Psoas muscle (tissue), 8 donors: ENCODE measurements around the gene NLGN1. TPM values are rescaled to one million over a fixed set of nuclear protein-coding genes. Genes with fewer than 3 reads are reported as not detected.
"Not testable (repeated sequence)": the region's sequence is repeated elsewhere in the genome, so short reads cannot be mapped to it uniquely, and the experiment has no call there.

Source experiments
- ATAC-seq, 4 donors: fragments of 200-7000 bp; cut with Tn5 transposase; one replicate each; pipeline ENCODE4 v1.9.1; 2020; ENCODE audit warnings: moderate library complexity in 3 of 4, mild to moderate bottlenecking in 2 of 4
- DNase-seq, 2 donors: peaks; one replicate each; pipeline ENCODE4 v3.0.0-alpha.2; 2020
- H3K27ac ChIP-seq: fragments of 200-600 bp; one replicate; pipeline ENCODE4 v1.8.0; 2022
- H3K27me3 ChIP-seq, 3 donors: fragments of 200-600 bp in 1 of 3; one replicate each; pipeline versions ENCODE4 v1.6.1 to v1.8.0; 2013 to 2022; ENCODE audit warnings: low read length in 2 of 3, mild to moderate bottlenecking in 2 of 3, moderate library complexity in 1 of 3; ENCODE audit not compliant: insufficient read depth in 3 of 3
- H3K36me3 ChIP-seq, 2 donors: fragments of 200-600 bp in 1 of 2; one replicate each; pipeline versions ENCODE4 v1.6.1 to v1.8.0; 2013 to 2022; ENCODE audit warnings: low read depth in 1 of 2, mild to moderate bottlenecking in 1 of 2, moderate library complexity in 1 of 2; ENCODE audit not compliant: insufficient read depth in 1 of 2
- H3K4me1 ChIP-seq: fragments of 200-600 bp; one replicate; pipeline ENCODE4 v1.8.0; 2022
- H3K4me3 ChIP-seq: fragments of 200-600 bp; one replicate; pipeline ENCODE4 v1.8.0; 2022; ENCODE audit warnings: mild to moderate bottlenecking
- H3K9me3 ChIP-seq: fragments of 200-600 bp; one replicate; pipeline ENCODE4 v1.8.0; 2022
- CTCF ChIP-seq: fragments of 200-600 bp; IDR thresholded peaks from one replicate; pipeline ENCODE4 v1.8.0; 2022; ENCODE audit warnings: antibody characterized with exemption
- WGBS, 3 donors: extraction: QIAGEN DNeasy Blood & Tissue Kit; methylation state at CpG; one replicate each; pipeline versions ENCODE4 v1.1.6 to v1.1.7; 2013; 5-methylcytosine and 5-hydroxymethylcytosine counted together
- intact Hi-C, 2 donors: fragments of 100-400 bp; cut with DNase I; formaldehyde crosslinking; loops; one replicate each; pipeline versions ENCODE4 v1.11.0 to v1.14.2; 2022
- long read RNA-seq, 2 donors: library from polyadenylated mRNA; unstranded; transcript quantifications; one replicate each; pipeline ENCODE4 v2.0.0, GENCODE V29; 2021
- polyA plus RNA-seq, 3 donors: library from polyadenylated mRNA; stranded (reverse); fragments of 200-250 nt; gene quantifications; one replicate each; pipeline ENCODE4 v1.2.3, GENCODE V29; 2013
- total RNA-seq, 4 donors: library from RNA; stranded (reverse); fragmentation: NEBNext Ultra II Directional in 2 of 4; extraction: Animal tissue kit (Norgen Biotek cat#: 25700) in 2 of 4; gene quantifications; one replicate each; pipeline versions ENCODE4 v1.2.1 to v1.2.4, GENCODE V29; 2021 to 2023
- donor health status: healthy with polysubstance abuse.
- donor health status: DM: no; HTN: no; CAD: no; lungs with moderate emphysema.
- donor health status: Bipolar disorder and iron deficiency.
- donor health status: healthy.
- donor health status: DM: yes; HTN: yes; CAD: no.
- donor health status: DM: no; HTN: no; CAD: no.
- donor health status: DM: no; HTN: no; CAD: no.
- donor health status: DM: yes; HTN: yes; CAD: no.

The NLGN1 gene
- total RNA-seq, result 1 to 10 TPM in 1 of 4 donors, under 1 TPM in 3; 0.54 to 1.0 (median 0.76) TPM
- under 1 TPM; 0.04 to 0.12 (median 0.07) TPM for polyA plus RNA-seq
- long read RNA-seq, donor 1, result 0 reads
- long read RNA-seq, donor 2, partial matches to known transcripts, result 0 of 1 reads
- long read RNA-seq, donor 2, other reads (novel, unspliced or antisense), result 0 of 1 reads

GRCh38 chr3:173397161-173398110, at the start of gene NLGN1:
Gene NLGN1 (plus strand): TSS chr3:173397744.
- Histone ChIP-seq H3K4me1 (peaks cover 11% of the 10 kb centered on the region), H3K9me3 (no peaks in the 10 kb centered on the region), H3K4me3 (peak within 1 kb of the TSS; percentile 73), H3K27me3 (peaks cover 0 to 40% (median 0%) of the 10 kb centered on the region in 3 donors), H3K27ac (peak within 1 kb of the TSS; percentile 62), H3K36me3 (no peaks in the 10 kb centered on the region)
- intact Hi-C loops, result no loop called here
- peak; percentile 58 to 69 (median 64) for ATAC-seq
- no peak for TF ChIP-seq CTCF
- 0 to 1% (median 1%) methylated on average over 67 to 70 of the region's 70 CpGs for WGBS, 3 donors
- DNase-seq, result peak; percentile 68 to 83

GRCh38 chr3:173351886-173352285, 45.7 kb upstream of the NLGN1 start:
- H3K4me3 ChIP-seq, result no peak overlapping the region
- no peak overlapping the region for H3K27ac ChIP-seq
- ATAC-seq (no peak), DNase-seq (no peak)
- no peaks in the 10 kb centered on the region for H3K27me3 ChIP-seq
- H3K36me3 ChIP-seq, result no peaks in the 10 kb centered on the region
- no peaks in the 10 kb centered on the region for H3K9me3 ChIP-seq
- no peaks in the 10 kb centered on the region for H3K4me1 ChIP-seq
- intact Hi-C loops, result no loop called here
- TF ChIP-seq CTCF, result no peak

- H3K27me3 ChIP-seq, ATAC-seq, H3K4me1 ChIP-seq, H3K9me3 ChIP-seq, H3K36me3 ChIP-seq, H3K27ac ChIP-seq, H3K4me3 ChIP-seq, DNase-seq, intact Hi-C loops: not testable (repeated sequence)
- WGBS, 3 donors, result 58 to 63% (median 58%) methylated on average over 2 of the region's 2 CpGs
Measured at GRCh38 chr3:173353137-173353536, 44.4 kb upstream of the NLGN1 start.

DNA sequence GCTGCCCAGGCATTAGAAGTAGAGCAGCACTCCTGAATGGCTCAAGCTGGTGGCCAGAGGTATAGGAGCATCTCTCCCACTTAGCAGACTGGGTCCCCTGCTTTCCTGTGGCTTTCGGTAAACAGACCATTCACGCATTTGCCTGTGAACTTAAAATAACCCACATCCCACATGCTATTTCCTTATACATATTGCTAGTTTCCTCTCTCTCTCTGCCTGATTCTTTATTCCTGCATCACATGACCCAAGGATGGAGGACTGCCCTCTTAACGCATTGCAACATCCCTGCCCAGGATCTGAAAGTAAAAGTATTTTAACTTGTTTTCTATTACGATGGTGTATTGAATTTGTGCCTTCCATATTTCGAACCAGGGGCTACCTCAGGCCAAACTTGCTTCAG, 43.4 kb upstream of the NLGN1 start:
- ATAC-seq (no peak), DNase-seq (no peak)
- Histone ChIP-seq H3K27me3 (no peaks in the 10 kb centered on the region), H3K9me3 (no peaks in the 10 kb centered on the region), H3K27ac (no peak overlapping the region), H3K4me1 (no peaks in the 10 kb centered on the region), H3K4me3 (no peak overlapping the region), H3K36me3 (no peaks in the 10 kb centered on the region)
- intact Hi-C loops, result no loop called here
- TF ChIP-seq CTCF, result no peak
- 63 to 81% (median 78%) methylated on average over 5 of the region's 5 CpGs for WGBS, 3 donors

GRCh38 chr3:173371848-173372487, 25.6 kb upstream of the NLGN1 start:
- H3K36me3 ChIP-seq, result no peaks in the 10 kb centered on the region
- H3K4me3 ChIP-seq, result no peak overlapping the region
- no peak for ATAC-seq
- WGBS, 3 donors, result 49 to 51% (median 50%) methylated on average over 3 of the region's 3 CpGs
- no peak overlapping the region for H3K27ac ChIP-seq
- no peaks in the 10 kb centered on the region for H3K9me3 ChIP-seq
- no peaks in the 10 kb centered on the region for H3K4me1 ChIP-seq
- no peaks in the 10 kb centered on the region for H3K27me3 ChIP-seq
- intact Hi-C loops, result loop anchor here in 1 of 2 donors (5.0 kb wide), 1 partner anchor 180 kb away; no protein-coding TSS in a partner anchor
- DNase-seq, result no peak
- peak; percentile 56 for TF ChIP-seq CTCF
